ENCODE data around the gene UBAC2.

Gene UBAC2

DNA sequence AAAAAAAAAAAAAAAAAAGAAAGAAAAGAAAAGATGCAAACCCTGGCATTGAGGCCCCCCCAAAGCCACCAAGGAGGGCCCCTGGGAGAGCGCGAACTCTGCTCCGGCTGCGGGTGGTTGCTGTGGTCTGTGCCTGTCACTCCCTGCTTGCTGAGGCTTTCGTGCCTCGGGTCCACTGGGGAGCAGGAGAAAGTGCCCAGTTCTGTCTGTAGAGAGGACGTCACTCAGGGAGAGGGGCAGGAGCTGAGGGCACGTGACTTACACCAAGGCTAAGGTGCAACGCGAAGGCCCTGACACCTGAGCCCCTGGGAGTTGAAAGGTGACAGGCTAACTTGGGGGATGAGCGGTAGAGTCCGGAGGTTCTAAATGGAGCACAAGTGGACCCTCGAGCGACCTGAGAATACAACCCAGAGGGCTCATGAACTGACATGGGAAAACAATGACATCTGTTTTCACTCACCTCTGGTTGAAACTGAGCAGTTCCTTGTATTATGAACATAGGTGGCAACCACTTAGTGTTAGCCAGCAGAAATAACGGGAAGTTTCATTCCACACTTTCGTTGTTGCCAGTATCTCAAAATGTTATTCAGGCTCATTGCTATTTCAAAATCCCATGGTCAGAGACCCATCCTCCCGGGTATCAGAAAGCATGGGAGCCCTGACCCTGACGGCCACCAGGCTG, 231.4 kb downstream of the UBAC2 start:
- Histone ChIP-seq H3K27ac (ENCODE audit: low read length) (no peak overlapping the region), H3K4me2 (ENCODE audit: insufficient read depth, low read length) (no peak overlapping the region), H2AFZ (ENCODE audit: low read depth, low read length) (no peak overlapping the region), H3K79me2 (ENCODE audit: insufficient read depth, low read length) (no peaks in the 10 kb centered on the region), H3K4me3 (ENCODE audit: low read depth in 1 of 2, low read length in 2 of 2) (no peak overlapping the region), H3K36me3 (ENCODE audit: insufficient read depth, low read length) (no peaks in the 10 kb centered on the region), H4K20me1 (ENCODE audit: insufficient read depth, low read length) (no peaks in the 10 kb centered on the region), H3K9ac (ENCODE audit: low read depth, low read length) (no peak overlapping the region), H3K4me1 (ENCODE audit: insufficient read depth, low read length) (peaks cover 28% of the 10 kb centered on the region), H3K9me3 (ENCODE audit: insufficient read depth, low read length, severe bottlenecking) (no peaks in the 10 kb centered on the region), H3K27me3 (ENCODE audit: insufficient read depth, low read length, poor library complexity) (no peaks in the 10 kb centered on the region)
- TF ChIP-seq CTCF (IDR thresholded peaks at IDR 0.05; ENCODE audit: borderline replicate concordance, extremely low read depth, low read length, poor library complexity, severe bottlenecking) (no peak), EZH2 (IDR thresholded peaks at IDR 0.05; ENCODE audit: borderline replicate concordance, low read depth, low read length, severe bottlenecking) (no peak)
- ATAC-seq (ENCODE audit: insufficient read depth, low read depth) (peak; percentile 64), DNase-seq (peak; percentile 69)

- no peak overlapping the region for H2AFZ ChIP-seq (ENCODE audit: low read depth, low read length)
Observed at GRCh38 chr13:99432609-99433542, 232.2 kb downstream of the UBAC2 start.

DNA sequence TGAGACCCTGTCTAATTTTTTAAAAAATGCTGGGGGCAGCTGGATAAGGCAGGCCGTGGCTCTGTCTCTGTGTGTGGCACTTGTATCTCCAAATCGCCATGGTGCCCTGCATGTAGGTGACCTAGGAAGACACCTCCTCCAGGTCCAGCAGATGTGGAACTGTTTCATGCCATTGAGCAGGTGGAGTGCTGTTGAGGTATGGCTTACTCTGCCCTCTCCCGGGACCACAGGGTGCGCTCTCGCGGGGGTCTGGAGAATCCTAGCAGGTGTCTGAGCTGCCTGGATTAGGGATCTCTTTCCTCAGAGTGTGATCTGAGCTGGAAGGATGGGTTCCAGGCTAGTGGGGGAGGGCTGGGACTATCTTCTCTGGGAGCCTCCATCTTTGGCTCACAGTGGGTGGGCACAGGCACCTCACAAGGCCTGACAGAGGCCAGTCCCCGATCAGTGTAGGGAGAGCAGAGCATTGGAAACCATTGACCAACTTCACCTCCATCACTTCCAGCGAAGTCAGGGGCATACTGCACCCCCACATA, 233.0 kb downstream of the UBAC2 start:
- Histone ChIP-seq H3K9ac (ENCODE audit: low read depth, low read length) (no peak overlapping the region), H3K27me3 (ENCODE audit: insufficient read depth, low read length, poor library complexity) (no peaks in the 10 kb centered on the region), H2AFZ (ENCODE audit: low read depth, low read length) (no peak overlapping the region), H3K27ac (ENCODE audit: low read length) (no peak overlapping the region), H3K4me1 (ENCODE audit: insufficient read depth, low read length) (peaks cover 33% of the 10 kb centered on the region), H3K9me3 (ENCODE audit: insufficient read depth, low read length, severe bottlenecking) (no peaks in the 10 kb centered on the region), H3K4me2 (ENCODE audit: insufficient read depth, low read length) (no peak overlapping the region), H3K79me2 (ENCODE audit: insufficient read depth, low read length) (no peaks in the 10 kb centered on the region), H4K20me1 (ENCODE audit: insufficient read depth, low read length) (no peaks in the 10 kb centered on the region), H3K4me3 (ENCODE audit: low read depth in 1 of 2, low read length in 2 of 2) (no peak overlapping the region), H3K36me3 (ENCODE audit: insufficient read depth, low read length) (no peaks in the 10 kb centered on the region)
- DNase-seq, result no peak
- ATAC-seq (ENCODE audit: insufficient read depth, low read depth), result no peak
- TF ChIP-seq EZH2 (IDR thresholded peaks at IDR 0.05; ENCODE audit: borderline replicate concordance, low read depth, low read length, severe bottlenecking), result no peak
- TF ChIP-seq CTCF (IDR thresholded peaks at IDR 0.05; ENCODE audit: borderline replicate concordance, extremely low read depth, low read length, poor library complexity, severe bottlenecking), result no peak

More at GRCh38 chr13:99432609-99433542, 232.2 kb downstream of the UBAC2 start:
- peaks cover 33% of the 10 kb centered on the region for H3K4me1 ChIP-seq (ENCODE audit: insufficient read depth, low read length)
- H3K9me3 ChIP-seq (ENCODE audit: insufficient read depth, low read length, severe bottlenecking), result no peaks in the 10 kb centered on the region
- ATAC-seq (ENCODE audit: insufficient read depth, low read depth) (peak; percentile 32), DNase-seq (peak; percentile 57)
- no peaks in the 10 kb centered on the region for H3K36me3 ChIP-seq (ENCODE audit: insufficient read depth, low read length)
- H3K27ac ChIP-seq (ENCODE audit: low read length), result no peak overlapping the region
- no peak overlapping the region for H3K9ac ChIP-seq (ENCODE audit: low read depth, low read length)
- H3K4me2 ChIP-seq (ENCODE audit: insufficient read depth, low read length), result peak overlapping the region; percentile 46
- no peaks in the 10 kb centered on the region for H4K20me1 ChIP-seq (ENCODE audit: insufficient read depth, low read length)
- H3K79me2 ChIP-seq (ENCODE audit: insufficient read depth, low read length), result no peaks in the 10 kb centered on the region
- H3K27me3 ChIP-seq (ENCODE audit: insufficient read depth, low read length, poor library complexity), result no peaks in the 10 kb centered on the region
- H3K4me3 ChIP-seq (ENCODE audit: low read depth in 1 of 2, low read length in 2 of 2), result no peak overlapping the region
- TF ChIP-seq CTCF (IDR thresholded peaks at IDR 0.05; ENCODE audit: borderline replicate concordance, extremely low read depth, low read length, poor library complexity, severe bottlenecking) (no peak), EZH2 (IDR thresholded peaks at IDR 0.05; ENCODE audit: borderline replicate concordance, low read depth, low read length, severe bottlenecking) (no peak)

Measured in DND-41 (cell line).